ENCODE measurements around the gene EFHD2.
"Not testable (repeated sequence)": the region's sequence is repeated elsewhere in the genome, so short reads cannot be mapped to it uniquely, and the experiment has no call there.

The EFHD2 gene

GRCh38 chr1:15471723-15472122 lies 62.0 kb downstream of the EFHD2 start:
- DNase-seq (ENCODE audit: low read depth in 2 of 2, low spot score in 1 of 2): not testable (repeated sequence)

- no peak for DNase-seq (ENCODE audit: low read depth in 2 of 2, low spot score in 1 of 2)
Measured at GRCh38 chr1:15472587-15472986, 62.9 kb downstream of the EFHD2 start.

DNA sequence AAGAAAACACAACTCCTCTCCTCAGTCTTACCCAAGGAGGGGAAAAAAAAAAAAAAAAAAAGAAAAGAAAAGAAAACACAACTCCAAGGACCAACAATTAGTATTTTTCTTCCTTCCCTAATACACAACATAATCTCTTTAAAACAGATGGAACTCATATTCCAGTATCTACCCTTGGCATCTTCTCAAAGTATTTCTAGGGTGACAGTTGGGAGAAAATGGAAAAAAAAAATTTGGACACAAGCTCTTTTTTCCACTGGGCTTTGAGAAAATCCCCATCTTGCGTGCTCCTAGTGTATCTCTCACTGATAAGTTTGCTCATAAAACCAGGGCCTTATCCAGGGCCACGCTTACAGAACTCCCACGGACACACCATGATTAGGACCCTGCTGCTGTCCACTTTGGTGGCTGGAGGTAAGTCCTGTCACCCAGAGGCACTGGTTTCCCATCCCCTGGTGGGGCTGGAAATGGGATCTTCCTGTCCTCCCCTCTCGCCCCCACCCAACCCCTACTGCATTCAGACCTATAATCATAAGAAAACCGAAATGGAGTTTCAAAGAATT lies 66.1 kb downstream of the EFHD2 start, which contains the start of gene CELA2B:
Gene CELA2B, plus strand, starts transcription at position 353 of the 563 bp plus-strand sequence. Its CDS starts 22 bp downstream, at position 375.
- no peak for DNase-seq (ENCODE audit: low read depth in 2 of 2, low spot score in 1 of 2)

- no peak for DNase-seq (ENCODE audit: low read depth in 2 of 2, low spot score in 1 of 2)
Measured at GRCh38 chr1:15476927-15477326, 67.2 kb downstream of the EFHD2 start.

DNA sequence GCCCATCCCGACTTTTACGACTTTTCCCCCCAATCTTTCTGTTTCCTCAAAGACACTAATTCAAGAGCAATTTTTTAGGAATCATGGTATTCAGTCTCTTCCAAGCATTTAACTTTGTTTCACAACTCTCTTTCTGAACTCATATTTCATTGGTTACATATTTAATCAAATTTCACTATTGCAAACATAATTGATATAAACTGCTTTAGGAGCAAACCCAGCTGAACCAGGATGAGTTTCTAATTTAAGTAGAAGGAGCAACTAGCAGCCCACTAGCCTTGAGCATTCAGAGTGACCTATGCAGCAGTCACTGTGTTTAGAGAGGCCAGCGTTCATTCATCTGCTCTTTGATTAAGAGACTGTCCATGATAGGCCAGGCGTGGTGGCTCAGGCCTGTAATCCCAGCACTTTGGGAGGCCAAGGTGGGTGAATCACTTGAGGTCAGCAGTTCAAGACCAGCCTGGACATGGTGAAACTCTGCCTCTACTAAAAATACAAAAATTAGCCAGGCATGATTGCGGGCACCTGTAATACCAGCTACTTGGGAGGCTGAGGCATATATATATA lies 68.0 kb downstream of the EFHD2 start:
- no peak for DNase-seq (ENCODE audit: low read depth in 2 of 2, low spot score in 1 of 2)
